Measurements from ENCODE around the gene ZBTB20. TPM values are rescaled to one million over a fixed set of nuclear protein-coding genes. Genes with fewer than 3 reads are reported as not detected.

ZBTB20 gene
- polyA plus RNA-seq, 3 donors, result 1.3 to 3.2 (median 2.0) TPM

- peaks cover 10% of the 10 kb centered on the region for H3K4me1 Mint-ChIP-seq
- Histone ChIP-seq H3K4me1 (ENCODE audit: control insufficient read depth in 1 of 2, insufficient read depth in 2 of 2, low read length in 2 of 2) (no peaks in the 10 kb centered on the region), H3K4me3 (replicated peaks in 1 of 3; ENCODE audit: low read depth in 2 of 3, low read length in 3 of 3) (no peak overlapping the region), H4K20me1 (ENCODE audit: insufficient read depth, low read length) (no peaks in the 10 kb centered on the region), H3K79me2 (ENCODE audit: insufficient read depth, low read length) (no peaks in the 10 kb centered on the region), H3K4me2 (replicated peaks; ENCODE audit: extremely low read depth, low read length, poor library complexity, severe bottlenecking) (no peak overlapping the region), H2AFZ (ENCODE audit: insufficient read depth, low read depth, low read length, poor library complexity, severe bottlenecking) (no peak overlapping the region), H3K36me3 (replicated peaks in 1 of 2; ENCODE audit: control insufficient read depth in 1 of 2, insufficient read depth in 2 of 2, low read length in 2 of 2) (no peaks in the 10 kb centered on the region), H3K9ac (ENCODE audit: insufficient read depth, low read length, poor library complexity, severe bottlenecking) (no peak overlapping the region), H3K27me3 (ENCODE audit: control insufficient read depth in 2 of 2, insufficient read depth in 2 of 2, low read length in 2 of 2) (no peaks in the 10 kb centered on the region), H3K27ac (ENCODE audit: low read depth in 1 of 2, low read length in 2 of 2) (no peak overlapping the region), H3K9me3 (replicated peaks in 1 of 2; ENCODE audit: control insufficient read depth in 1 of 2, insufficient read depth in 1 of 2, low read length in 2 of 2) (no peaks in the 10 kb centered on the region)
- TF ChIP-seq CTCF (IDR thresholded peaks at IDR 0.05), result no peak
- no peak overlapping the region for H3K4me3 Mint-ChIP-seq
- peaks cover 0 to 3% (median 2%) of the 10 kb centered on the region in 7 donors for H3K9me3 Mint-ChIP-seq
- H3K27ac Mint-ChIP-seq, result no peak overlapping the region
- intact Hi-C loops (cut with micrococcal nuclease), result no loop called here
- no peaks in the 10 kb centered on the region for H3K36me3 Mint-ChIP-seq
- DNase-seq, result no peak
- no peaks in the 10 kb centered on the region for H3K27me3 Mint-ChIP-seq (ENCODE audit: low read depth in 3 of 3)
These were observed 589.3 kb downstream of the ZBTB20 start for GRCh38 chr3:114557791-114558190.

GRCh38 chr3:114556657-114557213 lies 590.4 kb downstream of the ZBTB20 start:
- Mint-ChIP-seq H3K27me3 (ENCODE audit: low read depth in 3 of 3) (no peaks in the 10 kb centered on the region), H3K36me3 (no peaks in the 10 kb centered on the region), H3K4me1 (peaks cover 10% of the 10 kb centered on the region), H3K4me3 (no peak overlapping the region), H3K9me3 (peaks cover 0 to 3% (median 0%) of the 10 kb centered on the region in 7 donors), H3K27ac (no peak overlapping the region)
- Histone ChIP-seq H4K20me1 (ENCODE audit: insufficient read depth, low read length) (no peaks in the 10 kb centered on the region), H3K4me2 (replicated peaks; ENCODE audit: extremely low read depth, low read length, poor library complexity, severe bottlenecking) (no peak overlapping the region), H3K79me2 (ENCODE audit: insufficient read depth, low read length) (no peaks in the 10 kb centered on the region), H3K27ac (ENCODE audit: low read depth in 1 of 2, low read length in 2 of 2) (no peak overlapping the region), H3K4me3 (replicated peaks in 1 of 3; ENCODE audit: low read depth in 2 of 3, low read length in 3 of 3) (no peak overlapping the region), H3K9me3 (replicated peaks in 1 of 2; ENCODE audit: control insufficient read depth in 1 of 2, insufficient read depth in 1 of 2, low read length in 2 of 2) (no peaks in the 10 kb centered on the region), H3K36me3 (replicated peaks in 1 of 2; ENCODE audit: control insufficient read depth in 1 of 2, insufficient read depth in 2 of 2, low read length in 2 of 2) (no peaks in the 10 kb centered on the region), H3K27me3 (ENCODE audit: control insufficient read depth in 2 of 2, insufficient read depth in 2 of 2, low read length in 2 of 2) (no peaks in the 10 kb centered on the region), H3K4me1 (ENCODE audit: control insufficient read depth in 1 of 2, insufficient read depth in 2 of 2, low read length in 2 of 2) (no peaks in the 10 kb centered on the region), H2AFZ (ENCODE audit: insufficient read depth, low read depth, low read length, poor library complexity, severe bottlenecking) (no peak overlapping the region), H3K9ac (ENCODE audit: insufficient read depth, low read length, poor library complexity, severe bottlenecking) (no peak overlapping the region)
- whole genome bisulfite sequencing (ENCODE audit: insufficient coverage), result no CpG with 5 or more reads among the region's 1 CpG
- intact Hi-C loops (cut with micrococcal nuclease), result no loop called here
- no peak for TF ChIP-seq CTCF (IDR thresholded peaks at IDR 0.05)
- DNase-seq, result no peak

Data from CD14-positive monocyte (primary cell).